Stimulated activated naive CD4-positive, alpha-beta T cell (primary cell): ENCODE measurements around the gene ADAMTS12.
"Not testable (repeated sequence)": the region's sequence is repeated elsewhere in the genome, so short reads cannot be mapped to it uniquely, and the experiment has no call there.

Source experiments
- DNase-seq, 6 experiments: peaks; one replicate each; lab custom pipeline; 2025; lab: John Stamatoyannopoulos, UW

Gene ADAMTS12

DNA sequence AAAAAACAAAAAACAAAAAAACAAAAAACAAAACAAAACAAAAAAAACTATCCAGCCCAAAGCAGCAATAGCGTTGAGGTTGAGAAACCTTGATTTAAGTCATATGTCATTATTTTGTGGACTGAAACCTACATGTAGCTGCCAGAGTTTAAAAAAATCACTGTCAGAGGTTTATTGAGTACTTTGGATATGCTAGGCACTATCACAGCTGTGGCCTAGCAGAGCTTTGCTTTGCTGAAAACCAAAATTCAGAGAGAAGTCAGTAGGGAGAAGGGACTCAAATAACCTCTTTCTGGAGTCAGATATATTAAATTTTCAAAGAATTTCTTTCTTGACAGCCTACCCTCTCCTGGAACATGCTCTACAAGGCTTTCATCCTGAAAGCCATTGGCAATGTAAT, 299.5 kb downstream of the ADAMTS12 start:
- DNase-seq = no peak

DNA sequence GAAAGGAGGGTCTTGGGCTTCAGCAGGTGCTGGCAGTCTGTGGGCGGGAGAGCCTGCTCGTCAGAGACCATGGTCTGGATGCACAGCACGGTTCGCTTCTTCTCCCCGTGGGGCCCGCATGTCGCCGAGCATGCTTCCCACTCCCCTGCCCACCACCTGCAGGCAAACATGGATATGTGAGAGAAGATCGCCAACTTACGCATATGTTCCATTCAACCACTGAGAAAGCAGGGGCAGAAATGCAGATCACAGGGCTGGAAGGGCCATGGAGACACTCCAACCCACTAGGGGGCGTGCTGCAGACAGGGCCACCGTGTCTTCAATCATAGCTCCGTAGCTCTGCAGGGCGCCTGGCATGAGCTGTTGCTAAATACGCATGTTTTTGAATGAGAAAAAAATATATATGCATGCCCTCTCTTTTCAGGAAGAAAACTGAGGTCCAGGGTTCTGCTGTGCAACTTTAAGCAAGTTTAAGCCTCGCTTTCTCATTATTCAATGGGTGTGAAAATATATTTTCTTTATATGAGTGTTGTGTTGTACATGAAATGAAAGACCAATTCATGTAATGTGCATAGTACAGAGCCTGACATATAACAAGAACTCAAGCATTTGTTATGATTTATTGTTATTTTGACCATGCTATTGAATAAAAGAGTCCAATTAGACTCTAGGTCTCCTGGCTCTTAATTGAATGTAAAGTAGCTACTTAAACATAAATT, 303.0 kb downstream of the ADAMTS12 start:
- peak in 1 of 6 experiments; percentile 10 for DNase-seq

DNA sequence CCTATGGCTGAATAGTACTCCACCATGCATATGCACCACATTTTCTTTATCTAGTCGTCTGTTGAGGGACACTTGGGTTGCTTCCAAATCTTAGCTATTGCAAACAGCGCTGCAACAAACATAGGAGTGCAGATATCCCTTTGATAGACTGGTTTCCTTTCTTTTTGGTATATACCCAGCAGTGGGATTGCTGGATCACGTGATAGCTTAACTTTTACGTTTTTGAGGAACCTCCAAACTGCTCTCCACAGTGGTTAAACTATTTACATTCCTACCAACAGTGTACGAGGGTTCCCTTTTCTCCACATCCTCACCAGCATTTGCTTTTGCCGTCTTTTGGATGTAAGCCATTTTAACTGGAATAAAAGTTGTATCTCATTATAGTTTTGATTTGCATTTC, 308.5 kb downstream of the ADAMTS12 start:
- no peak for DNase-seq

GRCh38 chr5:33582417-33582816, 309.4 kb downstream of the ADAMTS12 start:
- no peak for DNase-seq

DNA sequence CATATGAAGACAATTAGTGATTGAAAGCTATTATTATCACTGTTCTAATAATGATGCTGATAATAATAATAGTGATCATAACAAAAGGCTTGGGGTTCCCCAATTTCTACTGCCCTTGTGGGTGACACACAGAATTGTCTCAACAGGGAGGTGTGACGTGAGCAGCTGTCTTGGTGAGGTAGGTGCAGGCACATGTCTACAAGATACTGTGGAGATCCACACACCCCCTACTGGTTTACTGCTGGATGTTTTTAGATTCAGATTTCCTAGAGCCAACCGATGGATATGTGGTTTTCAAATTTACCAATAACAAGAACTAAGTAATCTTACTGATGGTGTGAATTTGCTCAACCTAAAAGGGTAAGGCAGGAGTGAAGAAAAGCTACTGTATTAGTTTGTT, 312.0 kb downstream of the ADAMTS12 start:
- DNase-seq = no peak

DNA sequence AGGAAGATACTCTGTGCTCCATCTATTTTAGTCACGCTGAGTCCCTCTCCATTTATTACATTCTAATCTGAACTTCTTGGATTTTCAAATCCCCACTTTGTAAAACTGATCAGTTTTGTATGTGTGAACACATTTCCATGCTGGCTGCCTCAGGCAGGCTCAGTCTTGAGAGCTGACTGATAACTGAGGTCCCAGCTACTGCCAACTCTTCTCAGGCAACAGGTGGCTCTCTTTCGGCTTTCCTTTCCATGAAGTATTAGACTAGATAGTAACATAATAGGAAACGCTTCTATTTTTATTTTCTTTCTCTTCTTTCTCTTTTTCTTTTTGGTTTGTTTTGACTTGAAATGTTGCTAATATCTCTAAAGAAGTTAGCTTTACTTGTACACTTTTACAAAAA, 312.6 kb downstream of the ADAMTS12 start:
- DNase-seq = no peak

DNA sequence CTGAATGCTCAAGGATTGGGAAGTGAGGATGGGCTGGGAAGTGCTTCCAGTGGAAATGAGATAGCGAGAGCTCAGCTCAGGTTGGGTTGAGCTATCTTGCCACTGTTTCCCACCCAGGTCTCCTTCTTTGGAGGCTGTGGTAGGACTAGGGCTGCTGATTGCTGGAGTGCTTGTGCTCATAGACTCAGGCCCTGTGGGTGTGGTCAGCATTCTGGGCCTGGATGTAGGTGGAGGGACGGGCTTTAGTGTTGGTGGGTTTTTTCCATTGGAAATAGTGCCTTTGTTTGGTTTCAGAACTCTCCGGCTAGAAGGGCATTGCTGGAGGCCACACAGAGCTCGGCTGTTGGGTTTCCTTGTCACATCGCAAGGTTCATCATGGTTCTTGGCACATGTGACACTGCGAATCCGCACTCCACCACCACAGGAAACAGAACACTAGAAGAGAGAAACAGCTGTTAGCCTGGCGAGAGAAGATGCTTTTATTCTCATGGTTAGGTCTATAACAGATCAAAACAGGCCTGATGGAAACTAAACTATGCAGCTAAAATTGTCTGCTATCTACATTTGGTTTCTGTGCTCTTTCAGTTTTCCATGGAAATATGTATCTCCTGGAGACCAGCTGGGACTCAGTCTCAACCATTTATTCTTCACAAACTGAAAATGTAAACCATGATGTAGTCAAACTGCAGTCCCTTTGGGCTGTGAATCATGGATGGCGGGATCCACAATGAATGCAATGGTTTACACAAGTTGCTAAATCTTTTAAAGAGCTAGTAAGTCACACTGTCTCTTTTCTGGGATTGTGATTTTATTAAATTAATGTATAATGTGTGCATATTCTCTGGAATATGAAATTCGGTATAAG, 314.8 kb downstream of the ADAMTS12 start:
- DNase-seq = no peak

- DNase-seq = no peak
Observed at GRCh38 chr5:33565324-33565723, 326.5 kb downstream of the ADAMTS12 start.

DNA sequence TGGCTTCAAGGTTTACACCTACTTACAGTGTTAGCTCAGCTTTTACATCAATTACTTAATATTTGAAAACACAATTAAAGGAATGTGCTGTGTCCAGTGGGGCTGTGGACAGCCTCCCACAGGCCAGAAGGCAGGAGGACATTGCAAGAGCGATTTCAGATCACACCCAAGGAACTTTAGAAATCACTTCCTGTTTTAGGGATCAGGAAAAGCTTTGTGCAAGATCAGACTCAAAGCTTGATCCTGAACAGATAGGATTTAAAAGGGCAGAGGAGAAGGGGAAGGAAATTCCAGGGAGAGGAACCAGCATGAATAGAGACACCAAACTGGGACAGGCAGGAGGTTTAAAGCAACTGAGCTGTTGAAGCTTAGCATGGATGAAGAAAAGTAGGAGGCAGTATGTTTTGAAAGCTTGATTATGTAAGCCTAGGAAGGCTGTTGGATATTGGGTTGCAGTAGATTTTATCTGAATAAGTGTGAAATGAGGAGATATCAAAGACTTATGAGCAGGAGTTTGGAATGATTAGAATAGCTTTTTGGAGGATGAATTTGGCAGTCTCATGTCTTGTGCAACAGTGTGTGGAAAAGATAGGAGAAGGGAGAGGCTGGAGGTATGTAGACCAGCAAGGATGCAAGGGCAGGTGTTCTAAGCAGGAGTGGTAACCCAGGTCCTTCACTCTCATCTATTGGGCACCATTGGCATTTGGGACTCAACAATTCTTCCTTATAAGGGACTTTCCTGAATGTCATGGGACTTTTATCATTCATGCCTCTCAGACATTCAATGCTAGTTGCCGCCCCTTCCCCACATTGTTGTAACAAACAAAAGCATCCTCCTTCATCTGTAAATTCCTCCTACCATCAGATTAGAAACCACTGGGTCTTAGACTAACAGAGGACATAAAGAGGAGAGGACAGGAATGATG, 327.5 kb downstream of the ADAMTS12 start:
- no peak for DNase-seq

GRCh38 chr5:33563530-33563929, 328.3 kb downstream of the ADAMTS12 start:
- DNase-seq = no peak

- DNase-seq = no peak
Observed at GRCh38 chr5:33558489-33558888, 333.3 kb downstream of the ADAMTS12 start.

DNA sequence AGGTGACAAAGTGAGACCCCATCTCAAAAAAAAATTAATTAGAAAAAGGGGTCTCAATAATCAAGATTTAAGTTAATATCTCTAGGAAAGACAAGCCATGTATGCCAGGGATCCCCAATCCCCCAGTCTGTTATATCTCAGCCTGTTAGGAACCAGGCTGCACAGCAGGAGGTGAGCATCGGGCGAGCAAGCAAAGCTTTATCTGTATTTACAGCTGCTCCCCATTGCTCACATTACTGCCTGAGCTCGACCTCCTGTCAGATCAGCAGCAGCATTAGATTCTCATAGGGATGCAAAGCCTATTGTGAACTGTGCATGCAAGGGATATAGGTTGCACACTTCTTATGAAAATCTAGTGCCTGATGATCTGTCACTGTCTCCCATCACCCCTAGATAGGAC, 334.2 kb downstream of the ADAMTS12 start:
- no peak for DNase-seq

GRCh38 chr5:33556330-33557328, 335.2 kb downstream of the ADAMTS12 start:
- DNase-seq = no peak

DNA sequence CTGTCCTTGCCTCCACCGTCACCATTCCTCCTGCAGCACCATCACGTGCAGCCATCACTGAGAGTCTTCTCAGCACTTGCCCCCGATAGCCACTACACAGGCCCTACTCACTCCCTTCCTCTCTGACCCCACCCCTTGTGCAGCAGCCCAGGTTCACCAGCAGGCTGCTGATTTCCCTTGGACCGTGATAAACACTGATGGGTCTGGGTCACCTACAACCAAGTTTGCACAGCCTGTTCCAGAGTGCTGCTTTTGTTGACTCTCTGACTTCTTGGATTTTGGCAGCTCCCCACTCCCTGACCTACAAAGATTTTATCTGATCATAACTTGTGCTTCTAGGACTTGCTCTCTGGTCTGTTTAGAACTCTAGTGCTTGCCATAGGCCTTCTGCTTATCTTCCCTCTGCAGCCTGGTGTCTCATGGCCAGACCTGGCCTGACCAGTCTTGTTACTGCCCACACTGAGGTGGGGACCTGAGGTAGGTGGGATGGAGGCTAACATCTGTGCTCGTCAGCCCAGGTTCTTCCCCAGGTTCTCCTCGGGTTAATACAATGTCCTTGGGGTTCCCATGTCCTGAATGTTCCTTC, 341.7 kb downstream of the ADAMTS12 start:
- no peak for DNase-seq

- not testable (repeated sequence) for DNase-seq
Observed at GRCh38 chr5:33539790-33540189, 352.0 kb downstream of the ADAMTS12 start.

DNA sequence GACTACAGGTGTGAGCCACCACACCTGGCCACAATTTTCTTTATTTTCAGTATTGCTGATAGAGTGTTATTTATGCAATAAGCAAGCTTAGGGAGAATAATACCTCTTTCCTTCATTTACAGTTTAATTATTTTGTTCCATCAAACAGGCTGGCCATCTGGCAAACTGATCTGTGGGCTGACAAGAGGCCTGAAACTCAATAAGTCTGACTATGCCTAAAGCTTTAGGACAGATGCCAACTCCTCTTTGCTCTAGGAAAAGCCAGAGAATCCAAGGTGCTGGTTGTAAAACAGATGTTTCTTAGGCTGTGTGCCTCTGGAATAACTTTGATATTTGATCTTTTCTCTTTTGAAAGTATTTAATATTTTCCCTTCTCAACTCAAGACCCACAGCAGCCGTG, 352.6 kb downstream of the ADAMTS12 start:
- DNase-seq = no peak

- DNase-seq = no peak
Observed at GRCh38 chr5:33538201-33538600, 353.6 kb downstream of the ADAMTS12 start.

- no peak for DNase-seq
Observed at GRCh38 chr5:33537240-33537639, 354.6 kb downstream of the ADAMTS12 start.

DNA sequence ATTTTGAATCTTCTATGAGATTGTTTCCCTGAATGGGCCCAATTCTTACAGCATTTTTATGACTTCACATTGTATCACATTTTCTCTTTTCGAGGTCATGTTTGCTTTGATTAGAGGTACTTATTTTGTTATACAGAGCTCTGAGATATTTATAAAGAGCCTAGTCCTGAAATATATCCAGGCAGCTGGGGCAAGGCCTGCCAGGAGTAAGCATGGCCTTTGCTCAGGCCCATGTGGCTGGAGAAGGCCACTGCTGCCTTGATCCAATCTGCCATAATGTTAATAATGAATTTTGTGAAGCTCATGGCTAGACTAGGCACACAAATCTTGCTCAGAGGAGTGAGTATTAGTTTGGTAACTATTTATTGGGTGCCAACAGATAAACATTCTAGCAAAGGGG, 355.0 kb downstream of the ADAMTS12 start:
- DNase-seq = no peak

GRCh38 chr5:33531824-33532223, 360.0 kb downstream of the ADAMTS12 start:
- no peak for DNase-seq

DNA sequence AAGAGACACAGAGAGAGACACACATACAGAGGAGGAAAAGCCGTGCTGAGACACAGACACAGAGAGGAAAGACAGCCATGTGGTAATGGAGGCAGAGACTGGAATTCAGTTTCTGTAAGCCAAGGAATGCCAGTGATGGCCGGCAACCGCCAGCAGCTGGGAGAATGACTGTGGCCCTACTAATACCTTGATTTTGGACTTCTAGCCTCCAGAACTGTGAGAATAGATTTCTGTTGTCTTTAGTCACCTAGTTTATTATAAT, 360.8 kb downstream of the ADAMTS12 start:
- DNase-seq = no peak
